Neural progenitor cell (in vitro differentiated cells): ENCODE measurements around the gene FAM118B. TPM values are rescaled to one million over a fixed set of nuclear protein-coding genes. Genes with fewer than 3 reads are reported as not detected.

Experiments used
- DNase-seq: peaks from one replicate; pipeline ENCODE4 v3.0.0-alpha.2; 2016; ENCODE audit warnings: low spot score
- H2AFZ ChIP-seq: fragments of 200-600 bp; sonication (generic); replicated peaks from 2 replicates; pipeline ENCODE4 v1.6.1; 2016; ENCODE audit warnings: antibody characterized with exemption
- H3F3A ChIP-seq: fragments of 200-600 bp; sonication (generic); 2 replicates; pipeline ENCODE4 v1.6.1; 2016; ENCODE audit warnings: antibody characterized with exemption, low read depth
- H3K27ac ChIP-seq: fragments of 200-600 bp; sonication (generic); 2 replicates; pipeline ENCODE4 v1.5.1; 2016; ENCODE audit warnings: mild to moderate bottlenecking
- H3K27me3 ChIP-seq: fragments of 200-600 bp; sonication (generic); 2 replicates; pipeline ENCODE4 v1.6.1; 2016; ENCODE audit warnings: mild to moderate bottlenecking, moderate library complexity
- H3K36me3 ChIP-seq: fragments of 200-600 bp; sonication (generic); 2 replicates; pipeline ENCODE4 v1.5.1; 2016
- H3K4me1 ChIP-seq: fragments of 200-600 bp; sonication (generic); 2 replicates; pipeline ENCODE4 v1.6.1; 2016; ENCODE audit warnings: mixed run types
- H3K4me2 ChIP-seq: fragments of 200-600 bp; sonication (generic); 2 replicates; pipeline ENCODE4 v1.6.1; 2016
- H3K4me3 ChIP-seq: fragments of 200-600 bp; sonication (generic); 2 replicates; pipeline ENCODE4 v1.5.1; 2016
- H3K79me2 ChIP-seq: fragments of 200-600 bp; sonication (generic); 2 replicates; pipeline ENCODE4 v1.6.1; 2016; ENCODE audit warnings: low read depth
- H3K9ac ChIP-seq: fragments of 200-600 bp; sonication (generic); 2 replicates; pipeline ENCODE4 v1.6.1; 2016
- H3K9me3 ChIP-seq: fragments of 200-600 bp; sonication (generic); 2 replicates; pipeline ENCODE4 v1.5.1; 2016; ENCODE audit warnings: low read depth
- H4K20me1 ChIP-seq: fragments of 200-600 bp; sonication (generic); 2 replicates; pipeline ENCODE4 v1.6.1; 2016; ENCODE audit warnings: low read depth
- H3K27ac Mint-ChIP-seq: 3 replicates; pipeline ENCODE4 v1.8.0; 2021; ENCODE audit warnings: mixed read lengths
- H3K27me3 Mint-ChIP-seq: 2 replicates; pipeline ENCODE4 v1.8.0; 2022; ENCODE audit warnings: low read depth, mild to moderate bottlenecking, inconsistent platforms, moderate library complexity, mixed read lengths; ENCODE audit not compliant: insufficient read depth
- H3K36me3 Mint-ChIP-seq: 3 replicates; pipeline ENCODE4 v1.8.0; 2021; ENCODE audit warnings: mixed read lengths
- H3K4me1 Mint-ChIP-seq: 3 replicates; pipeline ENCODE4 v1.8.0; 2021; ENCODE audit warnings: mixed read lengths
- H3K4me3 Mint-ChIP-seq: 3 replicates; pipeline ENCODE4 v1.8.0; 2021; ENCODE audit warnings: mild to moderate bottlenecking, moderate library complexity, mixed read lengths
- H3K9me3 Mint-ChIP-seq: 3 replicates; pipeline ENCODE4 v1.8.0; 2020; ENCODE audit warnings: mixed read lengths
- EZH2 ChIP-seq: fragments of 200-600 bp; sonication (generic); IDR thresholded peaks from 2 replicates; pipeline ENCODE4 v1.6.1; 2017; ENCODE audit warnings: antibody characterized with exemption, mild to moderate bottlenecking, moderate library complexity
- EZH2phosphoT487 ChIP-seq: fragments of 200-600 bp; sonication (generic); IDR thresholded peaks from 2 replicates; pipeline ENCODE4 v1.6.1; 2017; ENCODE audit warnings: antibody characterized with exemption
- total RNA-seq: library from RNA; depleted of rRNA; stranded (reverse); fragments of >200 nt; gene quantifications from 2 replicates; pipeline ENCODE4 v1.2.3, GENCODE V29; 2015; ENCODE audit warnings: low replicate concordance
- TF ChIP-seq, protein P1 (sequence below): fragments of 200-600 bp; sonication (generic); IDR thresholded peaks from 2 replicates; pipeline ENCODE4 v1.5.1; 2017; ENCODE audit warnings: antibody characterized with exemption, mild to moderate bottlenecking

Gene FAM118B
- total RNA-seq, 1 donor from 2014 or later: 43.2 TPM

DNA sequence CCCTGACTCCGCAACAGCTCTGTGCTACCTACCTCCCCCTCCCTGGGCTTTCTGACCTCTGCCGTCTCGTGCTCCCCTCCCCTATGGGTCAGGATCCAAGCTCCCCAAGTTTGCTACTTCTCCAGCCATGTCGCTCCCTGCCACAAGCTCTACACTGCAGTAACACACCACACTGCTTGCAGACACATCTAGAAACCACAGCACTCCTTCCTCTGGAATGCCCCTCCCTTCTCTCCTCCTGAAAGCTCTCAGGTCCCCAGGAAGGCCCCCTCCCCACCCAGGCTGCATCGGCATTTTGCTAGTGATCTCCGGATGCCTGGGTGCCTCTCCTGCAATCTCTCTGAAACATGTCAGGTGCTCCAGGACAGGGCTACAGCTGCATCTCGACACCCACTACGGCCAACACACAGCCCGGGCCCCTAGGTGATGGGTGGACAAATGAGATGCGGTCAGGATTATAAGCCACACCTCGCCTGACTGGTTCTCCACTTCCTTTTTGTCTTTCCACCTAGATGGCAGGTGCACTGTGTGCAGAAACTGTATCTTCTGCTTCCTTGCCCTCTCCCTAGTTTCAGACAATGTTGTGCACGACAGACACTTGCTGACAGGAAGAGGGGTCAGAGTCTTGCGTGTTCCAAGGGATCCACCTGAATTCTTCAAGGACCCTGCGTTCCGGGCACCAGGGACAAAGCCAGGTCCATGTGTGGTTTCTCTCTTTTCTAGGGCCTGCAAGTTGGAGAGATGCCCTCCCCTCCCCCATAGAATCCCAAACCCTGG is 23.1 kb upstream of the FAM118B start:
- no peaks in the 10 kb centered on the region for H3K9me3 ChIP-seq
- no peaks in the 10 kb centered on the region for H3K79me2 ChIP-seq
- no peaks in the 10 kb centered on the region for H3F3A ChIP-seq
- H4K20me1 ChIP-seq: peaks cover 3% of the 10 kb centered on the region
- H3K4me3 ChIP-seq: no peak overlapping the region
- Mint-ChIP-seq H3K27ac (peak overlapping the region; percentile 48), H3K4me1 (peaks cover 66% of the 10 kb centered on the region), H3K36me3 (peaks cover 8% of the 10 kb centered on the region), H3K9me3 (no peaks in the 10 kb centered on the region), H3K4me3 (no peak overlapping the region), H3K27me3 (peaks cover 13% of the 10 kb centered on the region)
- no peaks in the 10 kb centered on the region for H3K36me3 ChIP-seq
- DNase-seq: no peak
- H3K27ac ChIP-seq: no peak overlapping the region
- H3K4me2 ChIP-seq: no peak overlapping the region
- H3K4me1 ChIP-seq: no peaks in the 10 kb centered on the region
- H3K9ac ChIP-seq: no peak overlapping the region
- TF ChIP-seq EZH2 (no peak), EZH2phosphoT487 (no peak)
- TF ChIP-seq, protein P1, sequence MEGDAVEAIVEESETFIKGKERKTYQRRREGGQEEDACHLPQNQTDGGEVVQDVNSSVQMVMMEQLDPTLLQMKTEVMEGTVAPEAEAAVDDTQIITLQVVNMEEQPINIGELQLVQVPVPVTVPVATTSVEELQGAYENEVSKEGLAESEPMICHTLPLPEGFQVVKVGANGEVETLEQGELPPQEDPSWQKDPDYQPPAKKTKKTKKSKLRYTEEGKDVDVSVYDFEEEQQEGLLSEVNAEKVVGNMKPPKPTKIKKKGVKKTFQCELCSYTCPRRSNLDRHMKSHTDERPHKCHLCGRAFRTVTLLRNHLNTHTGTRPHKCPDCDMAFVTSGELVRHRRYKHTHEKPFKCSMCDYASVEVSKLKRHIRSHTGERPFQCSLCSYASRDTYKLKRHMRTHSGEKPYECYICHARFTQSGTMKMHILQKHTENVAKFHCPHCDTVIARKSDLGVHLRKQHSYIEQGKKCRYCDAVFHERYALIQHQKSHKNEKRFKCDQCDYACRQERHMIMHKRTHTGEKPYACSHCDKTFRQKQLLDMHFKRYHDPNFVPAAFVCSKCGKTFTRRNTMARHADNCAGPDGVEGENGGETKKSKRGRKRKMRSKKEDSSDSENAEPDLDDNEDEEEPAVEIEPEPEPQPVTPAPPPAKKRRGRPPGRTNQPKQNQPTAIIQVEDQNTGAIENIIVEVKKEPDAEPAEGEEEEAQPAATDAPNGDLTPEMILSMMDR: no peak
- H2AFZ ChIP-seq: no peak overlapping the region
- no peaks in the 10 kb centered on the region for H3K27me3 ChIP-seq

DNA sequence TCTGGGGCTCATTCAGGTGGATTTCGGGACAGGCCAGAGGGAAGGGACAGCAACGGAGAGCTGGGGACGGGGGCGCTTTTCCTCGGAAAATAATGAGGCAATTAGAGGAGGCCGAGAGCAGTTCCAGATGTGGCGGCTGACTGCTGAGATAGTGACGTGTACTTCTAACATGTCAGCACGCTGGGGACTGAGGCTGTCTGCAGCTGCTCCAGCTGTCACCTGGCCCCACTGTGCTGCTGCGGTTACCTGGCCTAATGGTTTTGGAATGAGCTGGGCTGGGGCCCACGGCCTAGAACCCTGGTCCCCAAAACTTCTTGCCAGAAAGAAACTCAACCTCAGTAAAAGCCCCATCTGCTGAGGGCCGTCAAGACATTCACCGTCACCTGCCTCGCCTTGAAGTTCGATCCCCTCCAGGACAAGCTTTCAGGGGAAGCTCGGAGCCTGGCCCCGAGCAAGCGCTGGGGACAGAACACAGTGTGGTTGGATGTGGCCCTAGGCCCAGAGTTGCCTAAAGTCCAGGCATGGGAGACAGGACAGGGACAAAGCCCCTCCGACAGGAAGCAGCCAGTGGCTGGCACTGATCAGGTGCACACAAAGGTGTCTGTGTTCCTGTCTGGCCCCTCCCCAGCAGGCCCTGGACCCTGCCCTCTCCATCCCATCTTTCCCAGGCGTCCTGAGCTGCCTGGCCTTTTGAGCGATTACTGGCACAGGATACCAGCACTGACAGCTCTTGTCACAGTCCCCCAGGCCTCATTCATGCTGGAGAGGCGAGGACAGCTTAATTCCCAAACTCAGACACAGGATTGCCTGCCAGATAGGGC is 22.3 kb upstream of the FAM118B start:
- no peak overlapping the region for H3K27ac Mint-ChIP-seq
- H3K4me1 Mint-ChIP-seq: peaks cover 67% of the 10 kb centered on the region
- Histone ChIP-seq H3K4me1 (no peaks in the 10 kb centered on the region), H4K20me1 (peaks cover 6% of the 10 kb centered on the region), H3K27ac (no peak overlapping the region), H3K4me3 (no peak overlapping the region), H3K9ac (no peak overlapping the region), H2AFZ (no peak overlapping the region), H3K36me3 (no peaks in the 10 kb centered on the region), H3F3A (no peaks in the 10 kb centered on the region), H3K9me3 (no peaks in the 10 kb centered on the region), H3K4me2 (no peak overlapping the region), H3K27me3 (no peaks in the 10 kb centered on the region), H3K79me2 (no peaks in the 10 kb centered on the region)
- H3K9me3 Mint-ChIP-seq: no peaks in the 10 kb centered on the region
- no peak overlapping the region for H3K4me3 Mint-ChIP-seq
- H3K36me3 Mint-ChIP-seq: peaks cover 9% of the 10 kb centered on the region
- no peak for DNase-seq
- TF ChIP-seq, protein P1: no peak
- TF ChIP-seq EZH2 (no peak), EZH2phosphoT487 (no peak)
- H3K27me3 Mint-ChIP-seq: peaks cover 11% of the 10 kb centered on the region

DNA sequence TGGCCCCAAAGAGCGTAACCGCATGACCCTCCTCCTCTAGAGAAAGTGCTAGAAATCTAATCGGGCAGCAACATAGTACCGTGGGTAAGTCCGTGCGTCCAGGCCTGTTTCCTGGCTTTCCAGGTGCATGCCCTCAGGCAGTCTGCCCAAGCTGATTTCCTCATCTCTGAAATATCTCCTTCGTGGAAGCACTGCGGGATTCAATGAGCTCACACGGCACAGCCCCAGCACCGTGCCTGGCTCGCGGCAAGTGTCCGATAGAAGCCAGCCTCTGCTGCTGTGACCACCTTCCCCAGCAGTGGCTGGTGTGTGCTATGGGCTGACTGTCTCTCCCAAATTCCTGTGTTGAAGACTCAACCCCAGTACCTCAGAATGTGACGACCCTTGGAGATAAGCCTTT is 20.8 kb upstream of the FAM118B start:
- H3K27me3 Mint-ChIP-seq: peaks cover 11% of the 10 kb centered on the region
- Histone ChIP-seq H3K4me1 (no peaks in the 10 kb centered on the region), H3K36me3 (no peaks in the 10 kb centered on the region), H3K27ac (no peak overlapping the region), H3K9ac (no peak overlapping the region), H3K4me3 (no peak overlapping the region), H3F3A (peaks cover 4% of the 10 kb centered on the region), H3K79me2 (no peaks in the 10 kb centered on the region), H4K20me1 (peaks cover 6% of the 10 kb centered on the region), H3K27me3 (no peaks in the 10 kb centered on the region), H2AFZ (no peak overlapping the region), H3K9me3 (no peaks in the 10 kb centered on the region), H3K4me2 (no peak overlapping the region)
- peaks cover 18% of the 10 kb centered on the region for H3K36me3 Mint-ChIP-seq
- H3K4me1 Mint-ChIP-seq: peaks cover 52% of the 10 kb centered on the region
- H3K4me3 Mint-ChIP-seq: no peak overlapping the region
- H3K9me3 Mint-ChIP-seq: peaks cover under 1% of the 10 kb centered on the region
- no peak for DNase-seq
- TF ChIP-seq, protein P1: no peak
- no peak for TF ChIP-seq EZH2phosphoT487
- no peak for TF ChIP-seq EZH2
- H3K27ac Mint-ChIP-seq: no peak overlapping the region
